H1 (cell line): ENCODE results near the gene ITLN1. TPM values are rescaled to one million over a fixed set of nuclear protein-coding genes. Genes with fewer than 3 reads are reported as not detected.

Experiments
- CTCF ChIA-PET: fragments of 300-600 bp; sonication (Branson Sonifier 250); formaldehyde crosslinking; loops from one replicate; lab custom pipeline; 2021; ENCODE audit not compliant: partially characterized antibody; lab: Charles Lee
- POLR2A ChIA-PET: fragments of 300-600 bp; sonication (Branson Sonifier 250); formaldehyde crosslinking; loops from one replicate; lab custom pipeline; 2021; ENCODE audit warnings: inconsistent platforms; ENCODE audit not compliant: partially characterized antibody; lab: Charles Lee
- DNase-seq, 2 experiments: peaks; one replicate each; pipeline versions ENCODE4 v3.0.0 to v3.0.0-alpha.2; 2010 to 2022; ENCODE audit warnings: low spot score in 2 of 2, low read depth in 1 of 2, mixed read lengths in 1 of 2
- FAIRE-seq: peaks from 2 replicates; lab custom pipeline; 2011; peaks lifted over from hg19 to GRCh38; lab: Jason Lieb, UNC
- H2AFZ ChIP-seq: 2 replicates; pipeline ENCODE4 v1.8.1; 2012; ENCODE audit warnings: low read length, inconsistent platforms
- H2AK5ac ChIP-seq: 2 replicates; pipeline ENCODE4 v1.6.1; 2013; ENCODE audit warnings: low read depth, low read length
- H2BK120ac ChIP-seq: replicated peaks from 2 replicates; pipeline ENCODE3; 2013; ENCODE audit warnings: low read depth, low read length, inconsistent platforms
- H2BK12ac ChIP-seq: 2 replicates; pipeline ENCODE4 v1.6.1; 2013; ENCODE audit warnings: low read depth, low read length
- H2BK15ac ChIP-seq: 2 replicates; pipeline ENCODE4 v1.6.1; 2013; ENCODE audit warnings: low read length
- H2BK20ac ChIP-seq: 2 replicates; pipeline ENCODE4 v1.6.1; 2013; ENCODE audit warnings: low read length
- H2BK5ac ChIP-seq: 2 replicates; pipeline ENCODE4 v1.6.1; 2013; ENCODE audit warnings: low read depth, low read length
- H3K14ac ChIP-seq: 2 replicates; pipeline ENCODE4 v1.6.1; 2013; ENCODE audit warnings: inconsistent platforms; ENCODE audit not compliant: insufficient read length
- H3K18ac ChIP-seq: 2 replicates; pipeline ENCODE4 v1.6.1; 2013; ENCODE audit warnings: low read length; ENCODE audit errors: extremely low read depth
- H3K23ac ChIP-seq: 2 replicates; pipeline ENCODE4 v1.6.1; 2013; ENCODE audit warnings: inconsistent platforms; ENCODE audit not compliant: insufficient read length
- H3K23me2 ChIP-seq: 2 replicates; pipeline ENCODE4 v1.6.1; 2013; ENCODE audit warnings: low read depth, low read length
- H3K27ac ChIP-seq: 2 replicates; pipeline ENCODE4 v1.6.1; 2011; ENCODE audit warnings: low read depth, low read length, inconsistent platforms
- H3K27me3 ChIP-seq, 4 experiments: replicated peaks in 1 of 4; 1 replicate in 1 of 4; 2 replicates in 3 of 4; pipeline versions ENCODE4 v1.6.1 to v1.8.1; 2011 to 2013; ENCODE audit warnings: low read length in 3 of 4, mild to moderate bottlenecking in 3 of 4, inconsistent platforms in 2 of 4, mixed read lengths in 2 of 4, moderate library complexity in 1 of 4; ENCODE audit not compliant: control insufficient read depth in 3 of 4, insufficient read depth in 3 of 4; ENCODE audit errors: extremely low read depth in 1 of 4
- H3K36me3 ChIP-seq, 4 experiments: 2 replicates each; pipeline versions ENCODE4 v1.6.1 to v1.8.1; 2011 to 2013; ENCODE audit warnings: mild to moderate bottlenecking in 4 of 4, low read length in 3 of 4, moderate library complexity in 2 of 4, control low read depth in 1 of 4, inconsistent platforms in 1 of 4; ENCODE audit not compliant: insufficient read depth in 4 of 4, control insufficient read depth in 2 of 4
- H3K4ac ChIP-seq: replicated peaks from 2 replicates; pipeline ENCODE3; 2013; ENCODE audit warnings: low read length, low read depth, mixed read lengths, inconsistent platforms; ENCODE audit not compliant: insufficient read length
- H3K4me1 ChIP-seq, 4 experiments: replicated peaks in 1 of 4; 1 replicate in 1 of 4; 2 replicates in 3 of 4; pipeline versions ENCODE4 v1.6.1 to v1.8.1; 2011 to 2013; ENCODE audit warnings: low read length in 3 of 4, inconsistent platforms in 2 of 4, mixed read lengths in 1 of 4; ENCODE audit not compliant: insufficient read depth in 4 of 4, control insufficient read depth in 3 of 4
- H3K4me2 ChIP-seq, 2 experiments: 2 replicates each; pipeline versions ENCODE4 v1.6.1 to v1.8.1; 2011 to 2013; ENCODE audit warnings: low read depth in 2 of 2, low read length in 2 of 2, control low read depth in 1 of 2, inconsistent platforms in 1 of 2, mild to moderate bottlenecking in 1 of 2; ENCODE audit not compliant: insufficient read depth in 1 of 2
- H3K4me3 ChIP-seq, 4 experiments: fragments of 200-600, 300-600 bp in 1 of 4; sonication (generic), shearing (Covaris generic), sonication (Bioruptor Twin) in 1 of 4; 2 replicates each; pipeline versions ENCODE4 v1.5.1 to v1.8.1; 2011 to 2016; ENCODE audit warnings: low read length in 4 of 4, low read depth in 3 of 4, control low read depth in 2 of 4, inconsistent platforms in 2 of 4, mild to moderate bottlenecking in 2 of 4, mixed read lengths in 1 of 4, moderate library complexity in 1 of 4; ENCODE audit not compliant: insufficient read depth in 2 of 4; ENCODE audit errors: extremely low read depth in 1 of 4
- H3K56ac ChIP-seq: replicated peaks from 2 replicates; pipeline ENCODE3; 2013; ENCODE audit warnings: low read depth, mild to moderate bottlenecking, mixed read lengths, low read length, inconsistent platforms; ENCODE audit not compliant: insufficient read length
- H3K79me1 ChIP-seq: 2 replicates; pipeline ENCODE4 v1.6.1; 2013; ENCODE audit warnings: low read depth, low read length, control low read depth
- H3K79me2 ChIP-seq, 2 experiments: 2 replicates each; pipeline versions ENCODE4 v1.6.1 to v1.8.1; 2012 to 2013; ENCODE audit warnings: low read length in 2 of 2, mild to moderate bottlenecking in 2 of 2, inconsistent platforms in 1 of 2; ENCODE audit not compliant: insufficient read depth in 2 of 2, control insufficient read depth in 1 of 2
- H3K9ac ChIP-seq, 4 experiments: replicated peaks in 1 of 4; 1 replicate in 1 of 4; 2 replicates in 3 of 4; pipeline versions ENCODE4 v1.6.1 to v1.8.1; 2011 to 2013; ENCODE audit warnings: low read depth in 3 of 4, low read length in 3 of 4, control low read depth in 2 of 4, mild to moderate bottlenecking in 2 of 4, moderate library complexity in 2 of 4, inconsistent platforms in 1 of 4; ENCODE audit errors: extremely low read depth in 1 of 4
- H3K9me3 ChIP-seq, 2 experiments: 2 replicates each; pipeline versions ENCODE4 v1.6.1 to v1.8.1; 2012 to 2013; ENCODE audit warnings: mild to moderate bottlenecking in 2 of 2, moderate library complexity in 2 of 2, control low read depth in 1 of 2, inconsistent platforms in 1 of 2, low read depth in 1 of 2, low read length in 1 of 2, mixed read lengths in 1 of 2; ENCODE audit not compliant: insufficient read depth in 2 of 2
- H4K20me1 ChIP-seq, 2 experiments: replicated peaks in 1 of 2; 2 replicates each; pipeline versions ENCODE3 to v1.8.1; 2011 to 2013; ENCODE audit warnings: inconsistent platforms in 2 of 2, low read length in 2 of 2, mild to moderate bottlenecking in 1 of 2; ENCODE audit not compliant: insufficient read depth in 2 of 2, control insufficient read depth in 1 of 2
- H4K5ac ChIP-seq: 2 replicates; pipeline ENCODE4 v1.6.1; 2013; ENCODE audit warnings: low read length, low read depth, mixed read lengths, inconsistent platforms; ENCODE audit not compliant: insufficient read length
- H4K8ac ChIP-seq: 2 replicates; pipeline ENCODE4 v1.8.0; 2013; ENCODE audit warnings: mild to moderate bottlenecking, moderate library complexity, low read length, inconsistent platforms; ENCODE audit not compliant: insufficient read depth; ENCODE audit errors: extremely low read depth
- H4K91ac ChIP-seq: replicated peaks from 2 replicates; pipeline ENCODE3; 2013; ENCODE audit warnings: low read length, mixed read lengths, inconsistent platforms; ENCODE audit not compliant: insufficient read length
- CHD2 ChIP-seq: IDR thresholded peaks from 2 replicates; pipeline ENCODE4 v1.6.1; 2012; ENCODE audit warnings: low read length, improper control_type of control experiment
- CREB1 ChIP-seq: IDR thresholded peaks from 2 replicates; pipeline ENCODE4 v1.6.1; 2012; ENCODE audit warnings: inconsistent platforms
- GTF2F1 ChIP-seq: IDR thresholded peaks from 2 replicates; pipeline ENCODE4 v1.6.1; 2012; ENCODE audit warnings: low read depth, low read length, improper control_type of control experiment, borderline replicate concordance
- HDAC2 ChIP-seq, 2 experiments: fragments of 300-600 bp in 1 of 2; sonication (generic) in 1 of 2; IDR thresholded peaks; 2 replicates each; pipeline ENCODE4 v1.6.1; 2011 to 2012; ENCODE audit warnings: low read depth in 2 of 2, low read length in 2 of 2, mild to moderate bottlenecking in 2 of 2, moderate library complexity in 2 of 2, borderline replicate concordance in 1 of 2, inconsistent platforms in 1 of 2
- JUN ChIP-seq: IDR thresholded peaks from 2 replicates; pipeline ENCODE4 v1.6.1; 2011; ENCODE audit warnings: low read depth, mild to moderate bottlenecking, improper control_type of control experiment, low read length
- KDM4A ChIP-seq: IDR thresholded peaks from one replicate; pipeline ENCODE4 v1.7.1; 2012; ENCODE audit warnings: low read depth, mild to moderate bottlenecking, moderate library complexity, low read length, inconsistent platforms; ENCODE audit not compliant: severe bottlenecking
- MAX ChIP-seq: IDR thresholded peaks from 2 replicates; pipeline ENCODE4 v1.6.1; 2012; ENCODE audit warnings: inconsistent platforms
- RAD21 ChIP-seq, 2 experiments: IDR thresholded peaks in 1 of 2; conservative IDR thresholded peaks in 1 of 2; 2 replicates each; pipeline ENCODE4 v1.6.1; 2011; ENCODE audit warnings: low read depth in 2 of 2, low read length in 2 of 2, improper control_type of control experiment in 1 of 2, inconsistent platforms in 1 of 2, mild to moderate bottlenecking in 1 of 2, moderate library complexity in 1 of 2
- RBBP5 ChIP-seq: IDR thresholded peaks from 2 replicates; pipeline ENCODE4 v1.7.1; 2012; ENCODE audit warnings: low read depth, mild to moderate bottlenecking, inconsistent platforms, low read length, moderate library complexity, borderline replicate concordance
- SAP30 ChIP-seq: fragments of 300-600 bp; sonication (generic); IDR thresholded peaks from 2 replicates; pipeline ENCODE4 v1.7.1; 2012; ENCODE audit warnings: low read length, moderate library complexity, mild to moderate bottlenecking, inconsistent platforms; ENCODE audit not compliant: insufficient read depth, insufficient replicate concordance
- TCF12 ChIP-seq: IDR thresholded peaks from 2 replicates; pipeline ENCODE4 v1.6.1; 2011; ENCODE audit warnings: low read depth, mild to moderate bottlenecking, low read length
- WGBS, 2 experiments: shearing (Covaris generic) in 1 of 2; methylation state at CpG; one replicate each; pipeline versions ENCODE4 v1.1.6 to v1.1.7; 2013 to 2015; ENCODE audit warnings: low lambda C conversion rate in 2 of 2, mixed read lengths in 2 of 2, inconsistent platforms in 1 of 2, low coverage in 1 of 2, missing lambda C conversion rate in 1 of 2; ENCODE audit not compliant: insufficient replicate concordance in 2 of 2, insufficient coverage in 1 of 2, insufficient read length in 1 of 2; ENCODE audit errors: extremely low coverage in 1 of 2, missing lambda C conversion rate in 1 of 2; 5-methylcytosine and 5-hydroxymethylcytosine counted together
- long read RNA-seq, 2 experiments: library from RNA in 1 of 2; library from capped mRNA in 1 of 2; stranded (forward); transcript quantifications; one replicate each; pipeline ENCODE4 v2.0.0, GENCODE V29; 2021; ENCODE audit warnings: inconsistent platforms in 1 of 2
- polyA minus RNA-seq, 3 experiments: library from RNA; depleted of rRNA, polyadenylated mRNA; stranded (reverse); fragments of >200 nt; gene quantifications; 1 replicate in 2 of 3; 2 replicates in 1 of 3; pipeline ENCODE4 v1.2.3, GENCODE V29; 2011
- polyA plus RNA-seq, 7 experiments: library from polyadenylated mRNA; depleted of rRNA in 3 of 7; stranded (reverse) in 5 of 7; unstranded in 2 of 7; fragments of >200 nt in 5 of 7; fragments of 200-250 nt in 2 of 7; gene quantifications; 1 replicate in 5 of 7; 2 replicates in 1 of 7; 4 replicates in 1 of 7; pipeline versions ENCODE4 v1.2.1 to v1.2.3, GENCODE V29; 2011 to 2013; ENCODE audit warnings: missing spikeins in 2 of 7, mixed read lengths in 2 of 7
- total RNA-seq: library from RNA; stranded (reverse); fragmentation: NEBNext Ultra II Directional; extraction: Animal tissue kit (Norgen Biotek cat#: 25700); gene quantifications from 2 replicates; pipeline ENCODE4 v1.2.1, GENCODE V29; 2021

The ITLN1 gene
- not detected in 2 replicates for total RNA-seq
- not detected in 2 replicates for polyA plus RNA-seq (2011; rRNA removed)
- not detected for polyA plus RNA-seq (2011; cell fraction: cytosol; rRNA removed)
- not detected for polyA plus RNA-seq (2011; cell fraction: nucleus; rRNA removed)
- not detected in 4 replicates for polyA plus RNA-seq (2012, experiment 1 of 2)
- not detected for polyA plus RNA-seq (2012, experiment 2 of 2)
- polyA plus RNA-seq (2013, experiment 1 of 2): not detected
- polyA plus RNA-seq (2013, experiment 2 of 2): not detected
- not detected in 2 replicates for polyA minus RNA-seq (2011; rRNA and poly(A)+ RNA removed)
- not detected for polyA minus RNA-seq (2011; cell fraction: cytosol; rRNA and poly(A)+ RNA removed)
- not detected for polyA minus RNA-seq (2011; cell fraction: nucleus; rRNA and poly(A)+ RNA removed)
- long read RNA-seq, experiment 1: 0 reads
- long read RNA-seq, experiment 2: 0 reads

- H3K79me2 ChIP-seq: no peaks in the 10 kb centered on the region
- no peaks in the 10 kb centered on the region for H3K36me3 ChIP-seq
- H3K4ac ChIP-seq: no peak within 1 kb of the TSS
- no peak within 1 kb of the TSS for H3K27ac ChIP-seq
- no peaks in the 10 kb centered on the region for H3K79me1 ChIP-seq
- H2BK12ac ChIP-seq: no peak within 1 kb of the TSS; the same call in 1 of the 2 replicates
- peak within 1 kb of the TSS; percentile 66; the same call in 1 of the 2 replicates for H4K8ac ChIP-seq
- H3K4me3 ChIP-seq: no peak within 1 kb of the TSS
- H4K20me1 ChIP-seq: no peaks in the 10 kb centered on the region
- no peak within 1 kb of the TSS for H3K14ac ChIP-seq
- H3K23me2 ChIP-seq: no peaks in the 10 kb centered on the region; the same call in 1 of the 2 replicates
- no peak within 1 kb of the TSS for H3K23ac ChIP-seq
- no peak within 1 kb of the TSS for H3K9ac ChIP-seq
- H3K4me2 ChIP-seq: no peak within 1 kb of the TSS
- ChIA-PET POLR2A (no interaction called here), CTCF (interaction anchor here (0.6 to 5.9 kb wide), 24 partner anchors 8 to 210 kb away, joined by 3 to 35 read pairs (median 4); partner anchors contain the start of genes CD244 and ITLN2)
- no peak within 1 kb of the TSS for H2BK5ac ChIP-seq
- H2BK15ac ChIP-seq: no peak within 1 kb of the TSS; the same call in 1 of the 2 replicates
- 0 out of 2 replicates have a peak within 1 kb of the TSS, but pooled peaks have one; percentile 19 for H3K18ac ChIP-seq
- H3K4me1 ChIP-seq: no peaks in the 10 kb centered on the region
- H2BK120ac ChIP-seq: no peak within 1 kb of the TSS
- H3K56ac ChIP-seq: no peak within 1 kb of the TSS
- no peak for DNase-seq
- H4K91ac ChIP-seq: no peak within 1 kb of the TSS
- FAIRE-seq: no peak
- H2AK5ac ChIP-seq: no peak within 1 kb of the TSS
- 87% methylated on average over 5 of the region's 5 CpGs; no CpG with 5 or more reads in 1 of the 2 experiments for WGBS, 2 experiments
- no peak within 1 kb of the TSS for H2BK20ac ChIP-seq
- peak within 1 kb of the TSS; percentile 86 for H2AFZ ChIP-seq
- H4K5ac ChIP-seq: no peak within 1 kb of the TSS
- H3K27me3 ChIP-seq: no peaks in the 10 kb centered on the region
- no peaks in the 10 kb centered on the region for H3K9me3 ChIP-seq
- TF ChIP-seq TCF12 (no peak), JUN (no peak), RBBP5 (no peak), RAD21 (IDR thresholded peaks at IDR 0.05 in 1 of 2, conservative IDR thresholded peaks at IDR 0.05 in 1 of 2; ENCODE audit: low read depth in 2 of 2, low read length in 2 of 2) (no peak), GTF2F1 (no peak), MAX (no peak), SAP30 (no peak), CHD2 (no peak), CREB1 (no peak), HDAC2 (IDR thresholded peaks at IDR 0.05; ENCODE audit: borderline replicate concordance in 1 of 2, low read depth in 2 of 2, low read length in 2 of 2) (no peak), KDM4A (no peak)
Measured at GRCh38 chr1:160885042-160885441, at the start of gene ITLN1. ITLN1 (minus strand) TSS chr1:160885180; CDS start chr1:160884877, 303 bp downstream.
